Esophagus muscularis mucosa (tissue), 3 donors: ENCODE results near the gene EXOC6B.

Experiments
- CTCF ChIP-seq, 3 experiments: fragments of 200-600 bp in 2 of 3; fragments of 450-650 bp in 1 of 3; sonication (generic) in 2 of 3; IDR thresholded peaks; one replicate each; pipeline ENCODE4 v1.5.1; 2017 to 2019; ENCODE audit warnings: antibody characterized with exemption in 3 of 3, mild to moderate bottlenecking in 2 of 3, moderate library complexity in 1 of 3
- EP300 ChIP-seq: sonication (generic); formaldehyde crosslinking; IDR thresholded peaks from one replicate; pipeline ENCODE4 v1.6.1; 2017; ENCODE audit warnings: antibody characterized with exemption

GRCh38 chr2:72136933-72137497 lies 688.8 kb downstream of the EXOC6B start:
- TF ChIP-seq CTCF (IDR thresholded peaks at IDR 0.05) (no peak), EP300 (no peak)
